Loucy (cell line): ENCODE data around the gene C18orf32.
"Not testable (repeated sequence)": the region's sequence is repeated elsewhere in the genome, so short reads cannot be mapped to it uniquely, and the experiment has no call there.

Experiments
- EZH2phosphoT487 ChIP-seq: fragments of 200-600 bp; IDR thresholded peaks from 2 replicates; pipeline ENCODE4 v1.6.1; 2018; ENCODE audit warnings: antibody characterized with exemption, mild to moderate bottlenecking, moderate library complexity, borderline replicate concordance
- TF ChIP-seq, protein P1 (sequence below): fragments of 200-600 bp; sonication (generic); conservative IDR thresholded peaks from 2 replicates; pipeline ENCODE4 v1.5.1; 2014; ENCODE audit warnings: mild to moderate bottlenecking, antibody characterized with exemption, low read length

DNA sequence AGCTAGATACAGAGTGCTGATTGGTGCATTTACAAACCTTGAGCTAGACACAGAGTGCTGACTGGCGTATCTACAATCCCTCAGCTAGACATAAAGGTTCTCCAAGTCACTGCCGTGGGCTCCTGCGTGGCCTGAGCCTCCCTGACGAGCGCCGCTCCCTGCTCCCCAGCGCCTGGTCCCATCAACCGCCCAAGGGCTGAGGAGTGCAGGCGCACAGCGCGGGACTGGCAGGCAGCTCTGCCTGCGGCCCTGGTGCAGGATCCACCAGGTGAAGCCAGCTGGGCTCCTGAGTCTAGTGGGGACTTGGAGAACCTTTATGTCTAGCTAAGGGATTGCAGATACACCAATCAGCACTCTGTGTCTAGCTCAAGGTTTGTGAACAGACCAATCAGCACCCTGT is 34.5 kb downstream of the C18orf32 start:
- TF ChIP-seq, protein P1, sequence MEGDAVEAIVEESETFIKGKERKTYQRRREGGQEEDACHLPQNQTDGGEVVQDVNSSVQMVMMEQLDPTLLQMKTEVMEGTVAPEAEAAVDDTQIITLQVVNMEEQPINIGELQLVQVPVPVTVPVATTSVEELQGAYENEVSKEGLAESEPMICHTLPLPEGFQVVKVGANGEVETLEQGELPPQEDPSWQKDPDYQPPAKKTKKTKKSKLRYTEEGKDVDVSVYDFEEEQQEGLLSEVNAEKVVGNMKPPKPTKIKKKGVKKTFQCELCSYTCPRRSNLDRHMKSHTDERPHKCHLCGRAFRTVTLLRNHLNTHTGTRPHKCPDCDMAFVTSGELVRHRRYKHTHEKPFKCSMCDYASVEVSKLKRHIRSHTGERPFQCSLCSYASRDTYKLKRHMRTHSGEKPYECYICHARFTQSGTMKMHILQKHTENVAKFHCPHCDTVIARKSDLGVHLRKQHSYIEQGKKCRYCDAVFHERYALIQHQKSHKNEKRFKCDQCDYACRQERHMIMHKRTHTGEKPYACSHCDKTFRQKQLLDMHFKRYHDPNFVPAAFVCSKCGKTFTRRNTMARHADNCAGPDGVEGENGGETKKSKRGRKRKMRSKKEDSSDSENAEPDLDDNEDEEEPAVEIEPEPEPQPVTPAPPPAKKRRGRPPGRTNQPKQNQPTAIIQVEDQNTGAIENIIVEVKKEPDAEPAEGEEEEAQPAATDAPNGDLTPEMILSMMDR, result not testable (repeated sequence)
- TF ChIP-seq EZH2phosphoT487, result not testable (repeated sequence)
